Adrenal gland (tissue), 12 donors: Measurements from ENCODE around the gene SHMT2. TPM values are rescaled to one million over a fixed set of nuclear protein-coding genes. Genes with fewer than 3 reads are reported as not detected.

Source experiments
- DNase-seq, 7 donors: peaks; one replicate each; pipeline ENCODE4 v3.0.0-alpha.2; 2019 to 2020
- H3K27ac ChIP-seq, 5 donors: fragments of 200-600 bp; sonication (generic) in 4 of 5; 1 replicate in 3 of 5; 2 replicates in 2 of 5; pipeline versions ENCODE4 v1.5.1 to v1.8.0; 2016 to 2020; ENCODE audit warnings: mild to moderate bottlenecking in 1 of 5
- H3K27me3 ChIP-seq: fragments of 200-600 bp; 2 replicates; pipeline ENCODE4 v1.8.0; 2021
- H3K36me3 ChIP-seq, 2 donors: fragments of 200-600 bp; replicated peaks in 1 of 2; 1 replicate in 1 of 2; 2 replicates in 1 of 2; pipeline versions ENCODE4 v1.5.1 to v1.8.0; 2018 to 2022
- H3K4me1 ChIP-seq, 2 donors: fragments of 200-600 bp; replicated peaks in 1 of 2; 1 replicate in 1 of 2; 2 replicates in 1 of 2; pipeline versions ENCODE4 v1.5.1 to v1.8.0; 2018 to 2021
- H3K4me3 ChIP-seq, 4 donors: fragments of 200-600 bp; sonication (generic) in 3 of 4; one replicate each; pipeline ENCODE4 v1.5.1; 2016 to 2018
- H3K9me3 ChIP-seq, 3 donors: fragments of 200-600 bp; sonication (generic) in 1 of 3; replicated peaks in 1 of 3; 1 replicate in 2 of 3; 2 replicates in 1 of 3; pipeline versions ENCODE4 v1.5.1 to v1.8.0; 2016 to 2021
- CTCF ChIP-seq, 6 experiments: fragments of 450-650 bp in 4 of 6; fragments of 200-600 bp in 2 of 6; sonication (generic) in 1 of 6; IDR thresholded peaks; 1 replicate in 5 of 6; 2 replicates in 1 of 6; pipeline versions ENCODE4 v1.5.1 to v1.8.0; 2016 to 2021; ENCODE audit warnings: antibody characterized with exemption in 6 of 6, mild to moderate bottlenecking in 2 of 6, moderate library complexity in 1 of 6
- POLR2A ChIP-seq, 2 donors: fragments of 450-650 bp; IDR thresholded peaks; one replicate each; pipeline ENCODE4 v1.6.1; 2017; ENCODE audit warnings: antibody characterized with exemption in 2 of 2, mild to moderate bottlenecking in 2 of 2, moderate library complexity in 1 of 2
- WGBS, 4 donors: extraction: QIAGEN DNeasy Blood & Tissue Kit in 2 of 4; methylation state at CpG; one replicate each; pipeline versions ENCODE4 v1.1.5 to v1.1.7; 2013 to 2017; 5-methylcytosine and 5-hydroxymethylcytosine counted together
- intact Hi-C, 2 donors: fragments of 100-400 bp; cut with DNase I; formaldehyde crosslinking; loops; one replicate each; pipeline versions ENCODE4 v1.14.1 to v1.15.0; 2022 to 2023
- polyA plus RNA-seq, 3 donors: library from polyadenylated mRNA; stranded (reverse); fragments of 200-250 nt in 2 of 3; fragments of 350-450 nt in 1 of 3; fragmentation: Illumina TruSeq in 1 of 3; extraction: RNeasy Lipid Tissue Mini Kit (QIAGEN cat#74804) in 1 of 3; gene quantifications; one replicate each; pipeline ENCODE4 v1.2.3, GENCODE V29; 2013 to 2014
- total RNA-seq, 9 donors: library from RNA; depleted of rRNA in 4 of 9; stranded (reverse); fragments of >200 nt in 4 of 9; fragments of 120-200 nt in 1 of 9; fragmentation: NEBNext Ultra II Directional in 1 of 9; extraction: Animal tissue kit (Norgen Biotek cat#: 25700) in 1 of 9; gene quantifications; one replicate each; pipeline versions ENCODE4 v1.1.0 to v1.2.4, GENCODE V29; 2013 to 2023
- donor health status: healthy with polysubstance abuse.
- donor health status: Bipolar disorder and iron deficiency.
- donor health status: DM: yes; HTN: yes; CAD: no.
- donor health status: DM: no; HTN: no; CAD: no.
- donor health status: DM: no; HTN: no; CAD: no.
- donor health status: DM: yes; HTN: yes; CAD: no.

The SHMT2 gene
- total and polyA plus RNA-seq, 12 donors = 25.2 to 94.7 (median 65.0) TPM

- Histone ChIP-seq H3K36me3 (peaks cover 0 to 42% of the 10 kb centered on the region in 2 donors), H3K4me3 (no peak overlapping the region), H3K4me1 (peaks cover 6 to 21% of the 10 kb centered on the region in 2 donors), H3K27me3 (peaks cover 24% of the 10 kb centered on the region), H3K9me3 (no peaks in the 10 kb centered on the region), H3K27ac (no peak overlapping the region)
- TF ChIP-seq POLR2A (IDR thresholded peaks at IDR 0.05) = no peak
- peak; percentile 91 to 97 (median 93) for TF ChIP-seq CTCF (IDR thresholded peaks at IDR 0.05)
- intact Hi-C loops = loop anchor here (2.0 to 5.0 kb wide), 2 partner anchors 30 to 239 kb away; no protein-coding TSS in a partner anchor
- peak; percentile 85 to 96 (median 89) for DNase-seq
- WGBS, 4 donors = 8 to 11% (median 9%) methylated on average over 15 to 16 of the region's 16 CpGs
These were observed 16.3 kb upstream of the SHMT2 start for GRCh38 chr12:57213058-57213715.

- no peak for TF ChIP-seq CTCF (IDR thresholded peaks at IDR 0.05)
- no peak for TF ChIP-seq POLR2A (IDR thresholded peaks at IDR 0.05)
- intact Hi-C loops = loop anchor here (2.0 to 5.0 kb wide), 2 partner anchors 29 to 238 kb away; no protein-coding TSS in a partner anchor
- Histone ChIP-seq H3K9me3 (no peaks in the 10 kb centered on the region), H3K4me1 (peaks cover 6 to 21% of the 10 kb centered on the region in 2 donors), H3K27ac (no peak overlapping the region), H3K4me3 (no peak overlapping the region), H3K36me3 (peaks cover 0 to 35% of the 10 kb centered on the region in 2 donors), H3K27me3 (peaks cover 24% of the 10 kb centered on the region)
- 49 to 72% (median 57%) methylated on average over 4 of the region's 4 CpGs for WGBS, 4 donors
- DNase-seq = no peak
These were observed 15.6 kb upstream of the SHMT2 start for GRCh38 chr12:57213763-57214397.

GRCh38 chr12:57214398-57214781, 15.1 kb upstream of the SHMT2 start:
- WGBS, 4 donors = 0 to 4% (median 2%) methylated on average over 10 to 14 of the region's 14 CpGs
- Histone ChIP-seq H3K4me1 (peaks cover 6 to 21% of the 10 kb centered on the region in 2 donors), H3K36me3 (peaks cover 0 to 30% of the 10 kb centered on the region in 2 donors), H3K9me3 (no peaks in the 10 kb centered on the region), H3K4me3 (no peak overlapping the region), H3K27ac (no peak overlapping the region), H3K27me3 (peaks cover 29% of the 10 kb centered on the region)
- DNase-seq = peak; percentile 43 to 78 (median 62)
- TF ChIP-seq POLR2A (IDR thresholded peaks at IDR 0.05) (no peak), CTCF (IDR thresholded peaks at IDR 0.05) (peak; percentile 49 to 75 (median 63))
- intact Hi-C loops = loop anchor here in 1 of 2 donors (5.0 kb wide), 1 partner anchor 238 kb away; no protein-coding TSS in a partner anchor

GRCh38 chr12:57215065-57215464, 14.4 kb upstream of the SHMT2 start:
- 28 to 34% (median 31%) methylated on average over 11 of the region's 11 CpGs for WGBS, 4 donors
- Histone ChIP-seq H3K36me3 (peaks cover 0 to 24% of the 10 kb centered on the region in 2 donors), H3K27ac (no peak overlapping the region), H3K4me3 (no peak overlapping the region), H3K9me3 (no peaks in the 10 kb centered on the region), H3K4me1 (peaks cover 6 to 21% of the 10 kb centered on the region in 2 donors), H3K27me3 (peaks cover 35% of the 10 kb centered on the region)
- intact Hi-C loops = no loop called here
- no peak for DNase-seq
- TF ChIP-seq CTCF (IDR thresholded peaks at IDR 0.05) (no peak), POLR2A (IDR thresholded peaks at IDR 0.05) (no peak)
